T47D (cell line): ENCODE data around the gene PLCG2.

Source experiments
- DNase-seq, 2 experiments: peaks; one replicate each; pipeline versions ENCODE4 v3.0.0 to v3.0.0-alpha.2; 2011 to 2012; ENCODE audit warnings: low read depth in 1 of 2, low spot score in 1 of 2
- JUND ChIP-seq: IDR thresholded peaks from 2 replicates; pipeline ENCODE4 v1.6.1; 2012; ENCODE audit warnings: low read depth
- in situ Hi-C: cut with HindIII; loops from 2 replicates; pipeline ENCODE4 v1.10.0; 2016; ENCODE audit warnings: low sequenced_read_pairs, low pct_unique_long_range_greater_than_20kb

PLCG2 gene

DNA sequence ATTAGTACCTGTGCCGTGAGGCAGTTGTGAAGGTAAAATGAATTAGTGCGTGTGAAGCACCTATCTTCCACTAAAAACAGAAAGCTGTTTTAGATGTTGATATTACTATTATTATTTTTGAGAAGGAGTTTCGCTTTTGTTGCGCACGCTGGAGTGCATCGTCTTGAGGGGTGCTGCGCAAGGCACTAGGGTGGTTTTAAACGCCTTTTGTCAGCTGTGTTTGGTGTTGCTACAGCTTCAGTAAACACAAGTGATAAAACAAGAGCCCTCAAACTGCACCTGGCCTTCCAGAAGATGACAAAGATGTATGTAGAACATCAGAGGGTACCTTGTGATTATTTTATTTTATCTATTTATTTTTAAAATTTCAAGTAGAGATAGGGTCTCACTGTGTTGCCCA, 38.2 kb downstream of the PLCG2 start:
- in situ Hi-C loops: no loop called here
- TF ChIP-seq JUND: no peak
- DNase-seq: no peak

DNA sequence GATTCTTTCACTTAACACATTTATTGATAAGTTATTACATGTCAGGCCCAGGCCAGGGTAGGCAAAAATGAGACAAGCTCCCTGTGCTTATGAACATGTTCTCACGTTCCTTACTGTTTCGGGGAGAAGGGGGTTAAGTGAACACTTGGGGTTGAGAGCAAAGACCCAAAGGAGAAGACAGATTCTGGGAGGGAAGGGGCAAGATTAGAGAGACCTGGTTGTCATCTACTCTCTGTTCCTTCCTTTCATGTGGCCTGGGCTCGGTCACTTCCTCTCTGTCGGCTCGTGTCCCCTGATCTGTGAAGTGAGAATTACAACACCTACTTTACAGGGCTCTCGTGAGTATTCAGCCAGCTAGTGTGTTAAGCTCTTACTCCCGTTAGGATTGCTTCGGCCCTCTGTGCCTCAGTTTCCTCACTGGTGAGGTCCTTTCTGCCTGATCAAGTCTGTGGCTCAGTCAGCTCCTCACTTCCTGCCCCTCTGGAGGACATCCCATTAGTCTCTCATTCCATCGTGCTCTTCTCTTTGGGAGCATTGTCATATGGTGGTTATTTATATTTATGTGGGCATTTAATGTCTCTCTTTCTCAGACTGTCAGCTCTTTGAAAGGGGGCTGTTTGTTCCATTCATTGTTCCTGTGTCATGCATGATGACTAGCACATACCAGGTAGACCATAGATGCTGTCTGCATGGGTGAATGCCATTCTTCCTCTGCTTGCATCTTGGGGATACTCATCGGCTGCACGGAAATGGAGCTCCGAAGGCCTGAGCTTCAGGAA, 38.9 kb downstream of the PLCG2 start:
- in situ Hi-C loops: no loop called here
- DNase-seq: no peak
- no peak for TF ChIP-seq JUND

DNA sequence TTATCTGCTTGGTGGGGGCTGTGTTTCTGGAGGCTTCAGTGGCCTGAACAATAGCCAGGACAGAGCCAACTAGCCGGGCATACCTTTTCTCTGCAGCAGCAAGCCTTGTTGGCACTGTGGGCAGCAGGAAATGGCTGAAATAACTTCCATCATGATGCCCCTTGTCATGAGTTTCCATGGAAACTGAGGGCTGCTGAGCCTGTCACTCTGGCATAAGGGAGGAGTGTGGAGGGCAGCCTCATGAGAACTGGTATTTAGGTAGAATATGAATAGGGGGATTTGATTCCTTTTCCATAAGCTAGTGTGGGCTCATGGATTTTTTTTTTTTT, 39.4 kb downstream of the PLCG2 start:
- in situ Hi-C loops: no loop called here
- TF ChIP-seq JUND: no peak
- no peak for DNase-seq

DNA sequence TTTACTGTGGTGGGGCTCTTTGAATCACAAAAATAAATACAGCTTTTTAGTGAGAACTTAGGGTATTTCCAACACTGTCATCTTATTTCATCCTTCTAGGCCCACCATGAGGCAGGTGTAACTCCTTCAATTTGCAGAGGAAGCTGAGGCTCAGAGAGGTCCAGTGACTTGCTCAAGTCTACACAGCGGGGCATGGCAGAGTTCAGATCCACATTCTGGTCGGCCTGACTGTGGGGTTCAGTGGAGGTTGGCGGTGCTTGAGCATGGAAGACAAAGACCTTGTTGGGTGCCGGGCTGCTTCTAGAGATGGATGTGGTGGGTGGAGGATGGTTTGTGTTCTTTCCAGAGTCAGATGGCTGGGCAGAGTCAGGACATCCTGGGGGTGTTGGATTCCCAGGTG, 39.8 kb downstream of the PLCG2 start:
- in situ Hi-C loops: no loop called here
- DNase-seq: no peak
- TF ChIP-seq JUND: no peak

DNA sequence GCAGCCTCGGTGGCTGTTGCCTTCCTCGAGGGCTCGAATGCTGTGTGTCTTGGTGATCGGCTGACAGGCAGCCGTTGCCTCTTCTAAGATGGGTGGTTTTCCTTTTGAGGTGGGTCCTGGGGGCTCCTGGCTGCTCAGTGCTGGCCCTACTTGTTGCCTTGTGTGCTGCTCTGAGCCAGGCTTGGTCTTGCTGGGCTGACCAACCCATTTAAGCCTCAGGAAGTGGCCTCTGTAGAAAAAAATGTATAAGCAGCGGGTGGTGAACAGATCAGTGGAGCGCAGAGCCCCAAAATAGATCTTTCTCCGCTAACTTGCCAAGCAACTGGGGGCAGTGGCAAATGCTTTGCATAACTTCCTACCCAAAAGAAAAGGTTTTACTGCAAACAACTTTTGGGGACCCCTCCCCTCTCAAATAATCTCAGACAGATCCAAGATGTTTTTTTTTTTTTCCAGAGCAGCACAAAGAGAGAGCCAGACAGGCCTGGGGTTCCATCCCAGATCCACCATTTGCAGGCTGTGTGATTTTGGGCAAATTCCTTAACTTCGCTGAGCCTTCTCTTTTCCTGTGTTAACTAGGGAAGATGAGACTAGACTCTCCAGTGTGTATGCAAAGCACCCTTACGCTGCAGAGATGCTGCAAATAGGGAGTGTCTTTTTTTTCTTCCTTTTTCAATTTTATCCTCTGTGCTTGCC, 42.5 kb downstream of the PLCG2 start:
- no peak for TF ChIP-seq JUND
- in situ Hi-C loops: no loop called here
- DNase-seq: no peak

DNA sequence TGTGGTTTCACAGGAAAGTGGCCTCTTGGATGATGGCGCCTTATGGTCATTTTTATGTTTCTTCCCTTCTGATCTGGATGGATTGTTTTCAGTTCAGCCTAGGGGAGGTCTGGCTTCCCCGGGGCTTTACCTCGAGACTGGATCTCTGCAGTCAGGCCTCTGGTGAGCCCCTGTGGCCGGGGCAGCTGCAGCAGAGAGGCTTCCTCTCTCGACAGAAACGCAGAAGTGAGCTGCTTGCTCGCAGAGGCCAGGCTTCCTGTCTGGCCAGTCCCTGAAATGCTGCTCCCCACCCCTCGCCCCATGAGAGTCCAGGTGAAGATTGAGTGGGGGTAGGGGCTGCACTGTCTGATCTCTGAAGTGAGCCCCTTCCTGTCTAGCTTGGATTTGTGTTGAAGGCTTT, 44.0 kb downstream of the PLCG2 start:
- TF ChIP-seq JUND: no peak
- DNase-seq: no peak
- in situ Hi-C loops: no loop called here

DNA sequence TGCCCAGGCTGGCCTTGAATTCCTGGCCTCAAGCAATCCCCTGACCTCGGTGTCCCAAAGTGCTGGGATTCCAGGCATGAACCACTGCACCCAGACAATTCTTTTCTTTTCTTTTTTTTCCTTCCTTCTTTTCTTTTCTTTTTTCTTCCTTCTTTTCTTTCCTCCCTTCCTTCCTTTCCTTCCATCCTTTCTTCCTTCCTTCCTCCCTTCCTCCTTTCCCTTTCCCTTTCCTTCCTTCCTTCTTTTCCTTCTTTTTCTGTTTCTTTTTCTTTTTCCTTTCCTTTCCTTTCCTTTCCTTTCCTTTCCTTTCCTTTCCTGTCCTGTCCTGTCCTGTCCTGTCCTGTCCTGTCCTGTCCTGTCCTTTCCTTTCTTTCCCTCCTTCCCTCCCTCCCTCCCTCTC, 44.6 kb downstream of the PLCG2 start:
- no peak for DNase-seq
- no peak for TF ChIP-seq JUND
- in situ Hi-C loops: no loop called here

DNA sequence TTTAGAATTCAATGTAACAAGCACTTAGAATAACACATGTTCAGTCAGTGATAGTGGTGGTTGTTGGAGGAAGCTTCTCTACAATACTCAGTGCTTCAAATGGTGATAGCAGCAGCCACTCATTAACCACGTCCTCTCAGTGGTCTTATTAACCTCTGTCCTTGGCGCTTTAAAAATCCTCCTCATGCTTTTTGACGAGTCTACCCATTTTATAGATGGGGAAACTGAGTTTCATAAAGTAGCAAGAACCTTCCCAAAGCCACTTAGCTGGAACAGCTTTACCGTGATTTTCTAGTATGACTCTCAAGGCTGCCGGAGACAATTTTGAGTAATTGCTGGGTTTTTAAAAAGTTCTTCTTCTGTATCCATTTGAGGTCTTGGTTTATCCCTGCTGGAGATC, 47.4 kb downstream of the PLCG2 start:
- TF ChIP-seq JUND: no peak
- in situ Hi-C loops: no loop called here
- DNase-seq: no peak

DNA sequence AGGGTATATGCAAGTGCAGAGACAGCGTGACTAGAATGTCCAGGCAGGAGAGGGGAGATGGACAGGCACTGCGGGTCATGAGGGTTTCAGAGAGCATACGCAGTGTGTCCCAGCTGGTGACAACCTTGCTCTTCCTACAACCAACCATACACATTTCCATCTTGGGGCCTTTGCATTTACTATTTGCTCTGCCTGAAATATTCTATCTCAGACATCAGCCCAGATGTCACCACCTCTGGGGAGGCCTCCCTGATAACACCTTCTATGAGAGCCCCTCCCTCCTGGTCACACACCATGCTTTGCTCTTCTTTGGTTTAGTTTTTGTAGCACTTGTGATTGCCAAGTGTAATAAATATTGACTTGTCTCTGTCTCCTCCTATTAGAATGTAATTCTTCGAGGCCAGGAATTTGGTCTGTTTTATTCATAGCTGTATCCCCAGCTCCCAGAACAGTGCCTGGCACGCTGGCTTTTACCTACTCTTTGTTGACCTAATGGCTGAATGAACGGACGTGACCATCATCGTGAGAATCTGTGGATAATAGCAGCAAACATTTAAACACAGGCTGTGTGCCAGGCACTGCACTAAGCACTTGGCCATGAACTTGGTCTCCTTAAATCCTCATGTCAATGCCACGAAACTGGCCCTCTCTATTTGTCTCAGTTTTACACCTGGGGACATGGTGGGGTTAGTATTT, 51.9 kb downstream of the PLCG2 start:
- in situ Hi-C loops: no loop called here
- peak in 1 of 2 experiments; percentile 16 for DNase-seq
- no peak for TF ChIP-seq JUND

DNA sequence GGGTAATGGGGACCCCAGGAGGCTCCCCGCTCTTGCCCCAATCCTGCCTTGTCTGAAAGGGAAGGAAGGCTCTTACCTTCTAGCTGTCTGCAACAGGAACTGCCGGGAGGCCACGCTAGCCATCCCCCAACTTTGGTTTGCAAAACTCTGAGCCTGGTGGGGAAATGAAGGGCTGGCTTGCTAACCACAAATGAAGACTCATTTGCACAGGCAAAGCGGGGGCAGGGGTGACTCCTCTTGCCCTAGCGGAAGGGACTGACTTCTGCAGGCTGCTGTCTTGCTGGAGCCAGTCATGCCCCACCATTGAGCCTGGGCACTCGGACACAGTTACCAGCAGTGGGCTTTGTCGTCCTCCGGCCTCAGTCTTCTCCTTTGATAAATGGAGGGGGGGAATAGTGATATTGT, 52.6 kb downstream of the PLCG2 start:
- in situ Hi-C loops: no loop called here
- no peak for DNase-seq
- TF ChIP-seq JUND: no peak

DNA sequence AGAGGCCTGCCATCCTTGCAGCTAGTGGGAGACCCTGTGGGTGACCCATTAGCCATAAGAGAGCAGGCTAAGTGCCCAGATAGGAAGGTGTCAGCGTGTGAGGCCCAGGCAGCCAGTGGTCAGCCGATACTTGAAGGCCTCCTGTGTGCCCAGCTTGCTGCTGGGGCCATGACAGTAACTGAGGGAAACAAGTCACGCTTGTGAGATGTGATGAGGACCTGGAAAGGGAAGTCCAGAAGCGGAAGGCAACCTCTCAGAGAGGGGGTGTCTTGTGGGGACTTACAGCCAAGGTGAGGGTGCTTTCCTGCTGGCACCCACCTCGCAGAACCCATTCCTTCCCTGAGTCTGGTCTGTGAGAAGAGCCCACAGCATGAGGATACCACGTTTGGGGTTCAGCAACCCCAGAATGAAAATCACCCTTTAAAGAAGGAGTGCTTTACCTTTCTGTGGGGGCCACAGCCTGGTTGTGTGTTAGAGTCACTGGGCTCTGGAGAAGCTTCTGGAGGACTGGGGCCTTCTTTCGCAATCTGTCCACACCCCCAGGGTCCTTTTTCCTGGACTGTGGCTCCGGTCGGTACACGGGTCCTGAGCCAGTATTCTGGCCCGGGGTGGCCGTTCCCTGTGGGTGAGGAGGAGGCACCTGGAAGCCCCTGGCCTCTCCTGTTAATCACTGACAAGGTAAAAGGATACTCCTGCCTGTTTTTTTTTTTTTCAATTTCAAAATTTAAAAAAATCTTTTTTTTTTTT, 53.9 kb downstream of the PLCG2 start:
- in situ Hi-C loops: no loop called here
- no peak for DNase-seq
- TF ChIP-seq JUND: no peak

DNA sequence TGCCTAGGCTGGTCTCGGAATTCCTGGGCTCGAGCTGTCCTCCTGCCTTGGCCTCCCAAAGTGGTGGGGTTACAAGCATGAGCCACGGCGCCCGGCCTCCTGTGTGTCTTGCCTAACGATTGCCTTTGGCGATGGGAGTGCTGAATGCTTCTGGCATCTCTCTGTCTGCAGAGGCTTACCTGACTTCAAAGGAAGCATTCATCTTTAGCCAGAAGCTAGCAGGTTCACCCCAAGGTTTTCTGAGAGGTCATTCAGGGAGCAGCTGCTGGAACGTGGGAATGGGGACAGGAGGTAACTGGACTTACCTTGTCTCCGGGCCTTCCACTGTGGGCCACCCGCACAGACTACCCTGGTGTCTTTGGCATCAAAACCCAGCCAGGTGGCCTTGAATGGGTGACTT, 54.7 kb downstream of the PLCG2 start:
- no peak for TF ChIP-seq JUND
- in situ Hi-C loops: no loop called here
- DNase-seq: peak in 1 of 2 experiments; percentile 13

DNA sequence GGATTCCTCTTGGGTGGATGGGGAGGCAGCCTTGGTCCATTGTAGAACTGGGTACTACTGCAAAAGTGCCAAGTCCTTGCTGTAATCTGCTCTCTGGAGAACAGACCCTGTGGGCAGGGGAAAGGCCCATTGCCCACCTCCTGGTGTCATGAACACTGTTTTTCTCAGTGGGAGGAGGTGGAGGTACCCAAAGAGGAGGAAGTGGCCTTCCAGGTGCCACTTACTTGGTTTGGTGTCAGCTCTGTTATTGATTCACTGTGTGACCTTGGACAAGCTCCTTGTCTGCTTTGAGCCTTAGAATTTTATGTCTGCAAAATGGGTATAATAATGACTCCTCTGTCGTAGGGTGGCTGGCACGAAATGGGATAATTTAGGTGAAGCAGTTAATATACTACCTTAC, 55.8 kb downstream of the PLCG2 start:
- TF ChIP-seq JUND: no peak
- in situ Hi-C loops: no loop called here
- no peak for DNase-seq
